Activated CD4-positive, alpha-beta T cell treated with anti-CD3 and anti-CD28 coated beads, Interleukin-2, amount 50 U/mL, for 48 hours (primary cell): Measurements from ENCODE around the gene TAGAP.
"Not testable (repeated sequence)": the region's sequence is repeated elsewhere in the genome, so short reads cannot be mapped to it uniquely, and the experiment has no call there.

ENCODE experiments used
- DNase-seq, 2 experiments: peaks; one replicate each; pipeline ENCODE4 v3.0.0-alpha.2; 2020

TAGAP gene

GRCh38 chr6:159005436-159005835 lies 39.4 kb downstream of the TAGAP start:
- DNase-seq: no peak

DNA sequence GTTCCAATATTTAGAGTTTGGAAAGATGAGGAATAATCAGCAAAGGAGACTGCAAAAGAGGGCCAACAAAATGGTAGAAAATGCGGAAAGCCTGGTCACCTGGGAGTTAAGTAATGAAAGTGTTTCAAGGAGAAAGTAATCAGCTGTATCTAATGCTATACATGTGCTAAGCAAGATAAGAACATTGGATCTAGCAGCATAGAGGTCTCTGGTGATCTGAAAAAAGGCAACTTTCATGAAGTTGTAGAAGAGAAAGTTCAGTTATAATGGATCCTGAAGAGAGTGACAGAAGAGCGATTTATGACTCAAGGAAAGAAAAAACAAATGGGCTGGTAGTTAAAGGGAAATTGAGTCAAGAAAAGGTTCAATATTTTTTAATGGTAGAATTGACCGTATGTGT lies 40.2 kb downstream of the TAGAP start:
- DNase-seq: no peak

GRCh38 chr6:159002432-159003155 lies 42.2 kb downstream of the TAGAP start:
- DNase-seq: no peak

DNA sequence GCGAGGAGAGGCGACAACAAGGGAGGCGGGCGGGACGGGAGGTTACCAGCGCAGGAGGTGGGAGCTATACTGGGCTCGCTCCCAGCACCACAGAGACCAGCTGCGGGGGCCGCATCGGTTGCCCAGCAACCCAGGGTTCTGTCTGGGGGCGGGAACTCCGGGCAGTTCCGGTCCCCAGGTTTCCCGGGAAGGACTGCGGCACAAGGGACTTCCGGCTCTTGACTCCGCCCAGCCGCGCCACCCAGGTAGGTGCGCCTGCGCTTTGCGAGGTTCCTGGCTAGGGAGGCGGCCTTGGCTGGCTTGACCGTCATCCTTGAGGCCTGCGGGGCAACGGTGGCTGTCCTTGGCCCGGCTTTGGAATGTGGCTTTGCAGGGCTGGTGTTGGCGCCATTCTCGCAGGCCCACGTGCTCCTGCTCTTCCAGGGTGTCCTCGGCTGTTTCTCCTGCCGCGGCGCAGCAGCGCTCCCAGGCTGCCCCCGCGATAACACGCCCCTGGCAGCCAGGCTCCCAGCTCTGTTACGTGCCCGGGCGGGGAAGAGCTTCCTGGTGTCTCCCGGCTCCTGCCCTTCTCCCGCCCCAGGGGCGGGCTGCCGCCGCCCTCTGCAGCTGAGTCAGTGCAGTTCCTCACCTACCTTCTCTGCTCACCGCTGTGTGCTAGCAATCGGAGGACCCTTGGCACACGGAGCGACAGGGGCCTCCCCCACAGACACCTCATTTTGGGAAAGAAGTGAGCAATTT lies 45.0 kb downstream of the TAGAP start, which contains the start of gene RSPH3:
RSPH3 (minus strand) TSS at position 537 of the 738 bp plus-strand sequence. CDS start 652 bp downstream, outside the sequence.
- peak; percentile 97 for DNase-seq

DNA sequence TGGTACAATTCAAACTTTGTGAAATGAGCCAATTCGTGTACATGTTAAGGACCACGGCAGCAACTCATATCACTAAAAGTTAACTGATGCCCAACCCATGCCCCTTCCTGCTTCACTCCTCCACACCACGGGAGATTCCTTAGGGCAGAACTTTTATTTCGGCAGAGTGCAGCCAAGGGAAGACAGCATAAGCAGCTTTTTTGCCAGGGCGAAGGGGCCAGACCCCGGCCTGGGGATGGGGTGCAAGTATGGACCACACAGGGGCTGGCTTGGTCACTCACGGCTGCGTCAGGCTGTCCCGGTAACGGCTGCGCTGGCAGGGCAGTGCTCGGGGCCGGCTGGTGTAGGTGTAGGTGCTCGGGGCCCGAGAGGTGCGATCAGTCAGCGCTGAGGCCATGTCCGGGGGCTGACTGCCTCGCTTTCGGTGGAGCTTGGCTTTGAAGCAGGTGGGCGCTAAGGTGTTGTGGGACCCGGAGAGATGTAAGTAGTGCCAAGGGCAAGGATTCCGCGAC lies 45.6 kb downstream of the TAGAP start:
- no peak for DNase-seq

DNA sequence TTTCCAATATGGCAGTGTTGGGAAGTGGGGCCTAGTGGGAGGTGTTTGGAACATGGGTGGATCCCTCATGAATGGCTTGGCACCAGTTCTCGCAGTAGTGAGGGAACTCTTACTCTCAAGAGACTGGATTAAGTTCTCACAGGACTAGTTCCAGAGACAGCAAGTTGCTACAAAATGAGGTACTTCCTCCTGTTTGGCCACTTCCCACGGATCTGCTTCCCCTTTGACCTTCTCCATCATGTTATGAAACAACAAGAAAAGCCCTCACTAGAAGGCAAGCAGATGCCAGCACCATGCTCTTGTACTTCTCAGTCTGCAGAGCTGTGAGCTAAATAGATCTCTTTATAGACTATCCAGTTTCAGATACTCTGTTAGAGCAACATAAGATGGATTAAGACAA lies 47.9 kb downstream of the TAGAP start:
- no peak for DNase-seq

DNA sequence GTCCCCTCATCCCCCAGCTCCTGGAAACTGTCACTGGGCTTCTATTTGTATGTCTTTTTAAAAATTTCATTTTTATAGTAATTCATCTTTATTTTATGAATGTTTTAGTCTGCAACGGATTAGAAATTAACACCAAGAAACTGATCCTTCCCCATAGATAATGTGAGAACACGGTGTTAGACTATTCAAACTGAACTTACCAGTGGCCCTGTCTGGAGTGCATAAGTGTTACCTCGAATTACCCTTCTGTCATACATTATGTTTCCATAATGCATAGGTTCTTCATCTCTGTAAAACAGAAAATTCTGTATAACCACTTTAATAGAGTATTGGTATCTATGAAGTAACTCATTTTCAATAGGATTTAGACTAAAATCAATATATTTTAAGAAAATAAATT lies 51.2 kb downstream of the TAGAP start:
- no peak for DNase-seq

- DNase-seq: peak in 1 of 2 experiments; percentile 34
Measured at GRCh38 chr6:158991017-158991723, 53.6 kb downstream of the TAGAP start.

DNA sequence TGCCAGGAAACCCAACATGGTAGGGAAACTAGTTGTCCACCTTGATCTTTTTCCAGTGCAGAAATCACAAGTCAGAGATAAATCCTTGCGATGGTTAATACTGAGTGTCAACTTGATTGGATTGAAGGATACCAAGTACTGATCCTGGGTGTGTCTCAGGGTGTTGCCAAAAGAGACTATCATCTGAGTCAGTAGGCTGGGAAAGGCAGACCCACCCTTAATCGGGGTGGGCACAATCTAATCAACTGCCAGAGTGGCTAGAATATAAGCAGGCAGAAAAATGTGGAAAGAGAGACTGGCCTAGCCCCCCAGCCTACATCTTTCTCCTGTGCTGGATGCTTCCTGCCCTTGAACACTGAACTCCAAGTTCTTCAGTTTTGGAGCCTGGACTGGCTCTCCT lies 55.1 kb downstream of the TAGAP start:
- DNase-seq: not testable (repeated sequence)

DNA sequence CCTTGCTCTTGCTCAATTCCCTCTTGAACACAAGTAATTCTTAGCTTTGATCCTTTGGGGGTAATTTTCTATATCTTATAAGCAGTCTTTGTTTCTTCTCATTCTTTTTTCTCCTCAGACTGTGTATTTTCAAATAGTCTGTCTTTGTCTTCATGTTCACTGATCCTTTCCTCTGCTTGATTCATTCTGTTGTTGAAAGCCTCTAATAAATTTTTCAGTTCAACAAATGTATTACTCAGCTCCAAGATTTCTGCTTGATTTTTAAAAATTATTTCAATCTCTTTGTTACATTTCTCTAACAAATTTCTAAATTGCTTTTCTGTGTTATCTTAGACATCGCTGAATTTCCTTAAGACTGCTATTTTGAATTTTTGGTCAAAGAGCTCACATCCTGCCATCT lies 56.3 kb downstream of the TAGAP start:
- no peak for DNase-seq

DNA sequence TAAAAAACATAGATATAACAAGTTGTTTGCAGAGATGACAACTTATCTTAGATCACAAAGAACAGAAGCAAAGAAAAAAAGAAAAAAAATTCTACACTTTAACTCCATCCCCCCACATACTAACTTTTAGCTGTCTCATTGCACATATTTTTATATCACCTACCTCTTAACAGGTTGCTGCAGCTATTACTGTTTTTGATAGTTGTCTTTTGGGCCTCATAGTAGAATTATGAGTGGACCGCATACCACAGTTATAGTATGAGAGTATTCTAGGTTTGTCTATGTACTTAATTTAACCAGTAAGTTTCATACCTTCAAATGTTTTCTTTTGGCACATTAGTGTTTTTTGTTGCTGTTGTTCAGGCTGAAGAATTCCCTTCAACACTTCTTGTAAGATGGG lies 57.1 kb downstream of the TAGAP start:
- DNase-seq: no peak
